Peyer's patch (tissue), 4 donors: ENCODE data around the gene AGR2. TPM values are rescaled to one million over a fixed set of nuclear protein-coding genes. Genes with fewer than 3 reads are reported as not detected.
A peak's percentile ranks its signal among the peaks of the same experiment; 100 is the strongest.

Experiments
- DNase-seq, 3 donors: peaks; one replicate each; pipeline ENCODE4 v3.0.0-alpha.2; 2017 to 2019
- H3K27ac ChIP-seq, 4 donors: fragments of 200-600 bp; sonication (generic); one replicate each; pipeline ENCODE4 v1.5.1; 2016 to 2019
- H3K27me3 ChIP-seq, 2 donors: fragments of 200-600 bp; sonication (generic); one replicate each; pipeline ENCODE4 v1.5.1; 2019
- H3K36me3 ChIP-seq, 3 donors: fragments of 200-600 bp; sonication (generic); one replicate each; pipeline ENCODE4 v1.5.1; 2016 to 2019
- H3K4me1 ChIP-seq, 4 donors: fragments of 200-600 bp; sonication (generic); one replicate each; pipeline ENCODE4 v1.5.1; 2016 to 2019
- H3K4me3 ChIP-seq, 4 donors: fragments of 200-600 bp; sonication (generic); 1 replicate in 3 of 4; 2 replicates in 1 of 4; pipeline ENCODE4 v1.5.1; 2016 to 2019; ENCODE audit warnings: mild to moderate bottlenecking in 1 of 4
- H3K9me3 ChIP-seq, 4 donors: fragments of 200-600 bp; sonication (generic); one replicate each; pipeline ENCODE4 v1.5.1; 2016 to 2019; ENCODE audit warnings: mild to moderate bottlenecking in 1 of 4
- CTCF ChIP-seq, 6 experiments: fragments of 450-650 bp in 4 of 6; fragments of 200-600 bp in 2 of 6; sonication (generic) in 1 of 6; IDR thresholded peaks; one replicate each; pipeline ENCODE4 v1.5.1; 2017 to 2019; ENCODE audit warnings: antibody characterized with exemption in 6 of 6, mild to moderate bottlenecking in 3 of 6, moderate library complexity in 1 of 6
- POLR2A ChIP-seq, 2 donors: fragments of 450-650 bp; IDR thresholded peaks; one replicate each; pipeline ENCODE4 v1.5.1; 2017; ENCODE audit warnings: antibody characterized with exemption in 2 of 2, mild to moderate bottlenecking in 2 of 2, moderate library complexity in 2 of 2
- total RNA-seq, 4 donors: library from RNA; depleted of rRNA; stranded (reverse); fragments of >200 nt; gene quantifications; one replicate each; pipeline ENCODE4 v1.1.0, GENCODE V29; 2016

Gene AGR2
- total RNA-seq, 4 donors from 2014 or later = 49.5 to 282 (median 252) TPM

GRCh38 chr7:16791905-16792698, 12.7 kb downstream of the AGR2 start:
- no peak for TF ChIP-seq CTCF (IDR thresholded peaks at IDR 0.05)
- TF ChIP-seq POLR2A (IDR thresholded peaks at IDR 0.05) = peak in 1 of 2 donors; percentile 23
- peak in 1 of 3 donors; percentile 71 for DNase-seq

GRCh38 chr7:16791071-16791470, 13.7 kb downstream of the AGR2 start:
- Histone ChIP-seq H3K4me3 (no peak overlapping the region), H3K27ac (no peak overlapping the region), H3K36me3 (peaks cover 0 to 30% (median 0%) of the 10 kb centered on the region in 3 donors), H3K9me3 (no peaks in the 10 kb centered on the region), H3K4me1 (no peaks in the 10 kb centered on the region), H3K27me3 (no peaks in the 10 kb centered on the region)
- TF ChIP-seq CTCF (IDR thresholded peaks at IDR 0.05) (no peak), POLR2A (IDR thresholded peaks at IDR 0.05) (no peak)
- DNase-seq = no peak

More at GRCh38 chr7:16791905-16792698, 12.7 kb downstream of the AGR2 start:
- Histone ChIP-seq H3K27me3 (no peaks in the 10 kb centered on the region), H3K4me3 (no peak overlapping the region), H3K27ac (peak overlapping the region in 1 of 4 donors; percentile 72), H3K4me1 (no peaks in the 10 kb centered on the region), H3K9me3 (no peaks in the 10 kb centered on the region), H3K36me3 (peaks cover 0 to 37% (median 0%) of the 10 kb centered on the region in 3 donors)

GRCh38 chr7:16787127-16787526, 17.7 kb downstream of the AGR2 start:
- H3K27ac ChIP-seq = no peak overlapping the region
- no peak overlapping the region for H3K4me3 ChIP-seq
- H3K27me3 ChIP-seq = no peaks in the 10 kb centered on the region
- TF ChIP-seq POLR2A (IDR thresholded peaks at IDR 0.05) = no peak
- TF ChIP-seq CTCF (IDR thresholded peaks at IDR 0.05) = no peak
- DNase-seq = no peak
- H3K9me3 ChIP-seq = no peaks in the 10 kb centered on the region
- no peaks in the 10 kb centered on the region for H3K4me1 ChIP-seq
- H3K36me3 ChIP-seq = no peaks in the 10 kb centered on the region

- no peak overlapping the region for H3K4me3 ChIP-seq
- H3K27ac ChIP-seq = no peak overlapping the region
- H3K9me3 ChIP-seq = no peaks in the 10 kb centered on the region
- TF ChIP-seq POLR2A (IDR thresholded peaks at IDR 0.05) = no peak
- no peak for TF ChIP-seq CTCF (IDR thresholded peaks at IDR 0.05)
- H3K27me3 ChIP-seq = no peaks in the 10 kb centered on the region
- no peak for DNase-seq
- no peaks in the 10 kb centered on the region for H3K36me3 ChIP-seq
- H3K4me1 ChIP-seq = no peaks in the 10 kb centered on the region
Observed at GRCh38 chr7:16786257-16786656, 18.5 kb downstream of the AGR2 start.

GRCh38 chr7:16785846-16786245, 19.0 kb downstream of the AGR2 start:
- no peaks in the 10 kb centered on the region for H3K9me3 ChIP-seq
- no peaks in the 10 kb centered on the region for H3K36me3 ChIP-seq
- no peak overlapping the region for H3K27ac ChIP-seq
- DNase-seq = no peak
- TF ChIP-seq POLR2A (IDR thresholded peaks at IDR 0.05) (no peak), CTCF (IDR thresholded peaks at IDR 0.05) (no peak)
- no peak overlapping the region for H3K4me3 ChIP-seq
- H3K27me3 ChIP-seq = no peaks in the 10 kb centered on the region
- no peaks in the 10 kb centered on the region for H3K4me1 ChIP-seq
